Heart right ventricle (tissue), 16 donors: Measurements from ENCODE around the gene ABR. TPM values are rescaled to one million over a fixed set of nuclear protein-coding genes. Genes with fewer than 3 reads are reported as not detected.

Experiments used
- ATAC-seq, 8 donors: fragments of 200-7000 bp; cut with Tn5 transposase; one replicate each; pipeline ENCODE4 v1.9.1; 2020; ENCODE audit warnings: mild to moderate bottlenecking in 8 of 8, moderate library complexity in 8 of 8, moderate number of reproducible peaks in 1 of 8
- DNase-seq, 2 donors: peaks; one replicate each; pipeline ENCODE4 v3.0.0-alpha.2; 2020
- H3K27ac ChIP-seq, 10 donors: fragments of 200-600 bp; sonication (generic) in 2 of 10; one replicate each; pipeline versions ENCODE4 v1.5.0 to v1.8.0; 2020 to 2022; ENCODE audit warnings: mild to moderate bottlenecking in 3 of 10
- H3K27me3 ChIP-seq, 7 donors: fragments of 200-600 bp; one replicate each; pipeline ENCODE4 v1.8.0; 2021 to 2022; ENCODE audit warnings: mild to moderate bottlenecking in 2 of 7
- H3K36me3 ChIP-seq, 9 donors: fragments of 200-600 bp; sonication (generic) in 1 of 9; one replicate each; pipeline versions ENCODE4 v1.5.0 to v1.8.0; 2020 to 2022; ENCODE audit warnings: mild to moderate bottlenecking in 2 of 9
- H3K4me1 ChIP-seq, 9 donors: fragments of 200-600 bp; sonication (generic) in 1 of 9; one replicate each; pipeline versions ENCODE4 v1.5.0 to v1.8.0; 2020 to 2022; ENCODE audit warnings: mild to moderate bottlenecking in 4 of 9
- H3K4me3 ChIP-seq, 10 donors: fragments of 200-600 bp; sonication (generic) in 2 of 10; one replicate each; pipeline versions ENCODE4 v1.5.0 to v1.8.0; 2020 to 2022; ENCODE audit warnings: mild to moderate bottlenecking in 7 of 10, moderate library complexity in 2 of 10
- H3K9me3 ChIP-seq, 11 donors: fragments of 200-600 bp in 10 of 11; sonication (generic) in 2 of 11; one replicate each; pipeline versions ENCODE4 v1.5.0 to v1.8.0; 2013 to 2022; ENCODE audit warnings: mild to moderate bottlenecking in 2 of 11, control low read depth in 1 of 11, moderate library complexity in 1 of 11
- CTCF ChIP-seq, 9 donors: fragments of 200-600 bp; sonication (generic) in 2 of 9; IDR thresholded peaks; one replicate each; pipeline versions ENCODE4 v1.5.0 to v1.8.0; 2021 to 2022; ENCODE audit warnings: antibody characterized with exemption in 9 of 9, mild to moderate bottlenecking in 5 of 9, moderate library complexity in 1 of 9
- WGBS, 2 donors: extraction: QIAGEN DNeasy Blood & Tissue Kit; methylation state at CpG; one replicate each; pipeline ENCODE4 v1.1.7; 2013; ENCODE audit warnings: inconsistent platforms in 1 of 2; 5-methylcytosine and 5-hydroxymethylcytosine counted together
- intact Hi-C, 10 donors: fragments of 100-400 bp; cut with DNase I; formaldehyde crosslinking; loops; one replicate each; pipeline versions ENCODE4 v1.11.1 to v1.14.2; 2022
- polyA plus RNA-seq, 2 donors: library from polyadenylated mRNA; stranded (reverse); fragments of 200-250 nt; gene quantifications; one replicate each; pipeline ENCODE4 v1.2.3, GENCODE V29; 2013
- total RNA-seq, 10 donors: library from RNA; stranded (reverse); fragmentation: NEBNext Ultra II Directional in 3 of 10; extraction: Animal tissue kit (Norgen Biotek cat#: 25700) in 3 of 10; gene quantifications; one replicate each; pipeline versions ENCODE4 v1.2.1 to v1.2.4, GENCODE V29; 2021 to 2023
- donor health status: Arrhythmogenic right ventricular cardiomyopathy.
- donor health status: ischemic (EF 13 %, LVEDD 7.1; RV severe dilation, severe dysfunction).
- donor health status: healthy with polysubstance abuse.
- donor health status: DM: no; HTN: yes; CAD: no.
- donor health status: DM: no; HTN: no; CAD: no.
- donor health status: ischemic (EF 25% LVEDD 6.9; RV normal size, moderate dysfunction).
- donor health status: ischemic (EF 25% LVEDD 5.7; RV mildly dilated, moderate dysfunction).
- donor health status: healthy.
- donor health status: DM: yes; HTN: yes; CAD: no.
- donor health status: Ischemic cardiomyopathy.
- donor health status: ischemic (EF 35%, LVEDD 5.7; RV mildly dilated, moderate dysfunction).
- donor health status: nonischemic (EF 11% LVEDD 7.7; RV severe dilation, severe dysfunction).
- donor health status: DM: yes; HTN: yes; CAD: no.
- donor health status: PGD.
- donor health status: ischemic (EF 29% LVEDD 5.4; RV normal size, mild dysfunction).
- donor health status: nonischemic (EF 23%, LVEDD 6.1; RV moderate dilation, normal function).

Gene ABR
- total and polyA plus RNA-seq, 12 donors, result 49.1 to 173 (median 143) TPM

- intact Hi-C loops, result no loop called here
- DNase-seq, result no peak
- Histone ChIP-seq H3K4me1 (peaks cover 0 to 9% (median 3%) of the 10 kb centered on the region in 9 donors), H3K36me3 (peaks cover 0 to 75% (median 34%) of the 10 kb centered on the region in 9 donors), H3K9me3 (peaks cover 0 to 7% (median 0%) of the 10 kb centered on the region in 11 donors), H3K27ac (no peak overlapping the region), H3K4me3 (no peak overlapping the region), H3K27me3 (no peaks in the 10 kb centered on the region)
- WGBS, 2 donors, result 52 to 61% methylated on average over 11 of the region's 11 CpGs
- no peak for TF ChIP-seq CTCF (IDR thresholded peaks at IDR 0.05)
- peak in 6 of 8 donors; percentile 28 to 66 (median 42) for ATAC-seq
These were observed 118.8 kb downstream of the ABR start for GRCh38 chr17:1060991-1061390.

GRCh38 chr17:1059131-1059795 lies 120.5 kb downstream of the ABR start:
- H3K36me3 ChIP-seq, result peaks cover 0 to 83% (median 38%) of the 10 kb centered on the region in 9 donors
- no peak for DNase-seq
- TF ChIP-seq CTCF (IDR thresholded peaks at IDR 0.05), result no peak

GRCh38 chr17:1058423-1059130 lies 121.2 kb downstream of the ABR start:
- Histone ChIP-seq H3K27ac (peak overlapping the region in 1 of 10 donors; percentile 15), H3K27me3 (no peaks in the 10 kb centered on the region), H3K4me3 (no peak overlapping the region), H3K36me3 (peaks cover 0 to 90% (median 43%) of the 10 kb centered on the region in 9 donors), H3K9me3 (no peaks in the 10 kb centered on the region), H3K4me1 (peaks cover 2 to 25% (median 13%) of the 10 kb centered on the region in 9 donors)
- WGBS, 2 donors, result 86 to 87% methylated on average over 18 of the region's 18 CpGs
- peak; percentile 24 to 73 (median 60) for TF ChIP-seq CTCF (IDR thresholded peaks at IDR 0.05)
- DNase-seq (peak; percentile 46 to 80), ATAC-seq (peak in 6 of 8 donors; percentile 16 to 49 (median 24))
- intact Hi-C loops, result loop anchor here in 9 of 10 donors (5.0 to 10.0 kb wide), 7 partner anchors 49 to 266 kb away; no protein-coding TSS in a partner anchor

More at GRCh38 chr17:1059131-1059795, 120.5 kb downstream of the ABR start:
- Histone ChIP-seq H3K4me3 (no peak overlapping the region), H3K27ac (no peak overlapping the region), H3K4me1 (peaks cover 0 to 18% (median 9%) of the 10 kb centered on the region in 9 donors), H3K27me3 (no peaks in the 10 kb centered on the region), H3K9me3 (no peaks in the 10 kb centered on the region)
- 84 to 91% methylated on average over 12 of the region's 12 CpGs for WGBS, 2 donors
- intact Hi-C loops, result loop anchor here in 9 of 10 donors (5.0 to 10.0 kb wide), 7 partner anchors 48 to 267 kb away; no protein-coding TSS in a partner anchor
- ATAC-seq, result no peak

GRCh38 chr17:1056761-1057160 lies 123.0 kb downstream of the ABR start:
- ATAC-seq (no peak), DNase-seq (no peak)
- WGBS, 2 donors, result 72 to 78% methylated on average over 10 of the region's 10 CpGs
- Histone ChIP-seq H3K27ac (peak overlapping the region in 5 of 10 donors; percentile 19 to 61 (median 39)), H3K4me1 (peaks cover 2 to 28% (median 13%) of the 10 kb centered on the region in 9 donors), H3K4me3 (no peak overlapping the region), H3K27me3 (no peaks in the 10 kb centered on the region), H3K9me3 (no peaks in the 10 kb centered on the region), H3K36me3 (peaks cover 0 to 81% (median 45%) of the 10 kb centered on the region in 9 donors)
- TF ChIP-seq CTCF (IDR thresholded peaks at IDR 0.05), result no peak
- intact Hi-C loops, result loop anchor here in 9 of 10 donors (2.0 to 10.0 kb wide), 9 partner anchors 51 to 264 kb away; partner anchors contain the start of gene TIMM22 (in 1 of the 9)
